NCI-H526 (cell line): ENCODE measurements around the gene SNX21.
"Not testable (repeated sequence)": the region's sequence is repeated elsewhere in the genome, so short reads cannot be mapped to it uniquely, and the experiment has no call there.

ENCODE experiments used
- DNase-seq, 2 experiments: peaks; one replicate each; lab custom pipeline; 2025; lab: John Stamatoyannopoulos, UW

Gene SNX21

DNA sequence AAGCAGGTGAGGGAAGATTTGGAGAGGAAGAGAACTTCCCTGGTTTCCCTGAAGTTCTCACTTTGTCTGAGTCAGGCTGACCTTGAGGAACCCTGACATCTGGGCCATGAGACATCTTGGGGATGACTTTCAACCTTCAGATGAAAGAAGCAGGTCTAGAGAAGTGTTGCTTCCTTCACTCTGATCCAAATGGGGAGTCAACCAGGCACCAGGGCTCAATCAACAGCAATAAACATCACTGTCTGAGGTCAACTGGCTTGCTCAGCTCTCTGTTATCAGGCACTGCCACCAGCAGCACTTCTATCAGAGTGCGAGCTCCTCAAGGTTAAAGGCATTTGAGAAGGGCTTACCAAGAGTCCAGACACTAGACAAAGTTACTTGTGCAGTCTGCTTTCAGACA, 17.3 kb downstream of the SNX21 start:
- DNase-seq = no peak

DNA sequence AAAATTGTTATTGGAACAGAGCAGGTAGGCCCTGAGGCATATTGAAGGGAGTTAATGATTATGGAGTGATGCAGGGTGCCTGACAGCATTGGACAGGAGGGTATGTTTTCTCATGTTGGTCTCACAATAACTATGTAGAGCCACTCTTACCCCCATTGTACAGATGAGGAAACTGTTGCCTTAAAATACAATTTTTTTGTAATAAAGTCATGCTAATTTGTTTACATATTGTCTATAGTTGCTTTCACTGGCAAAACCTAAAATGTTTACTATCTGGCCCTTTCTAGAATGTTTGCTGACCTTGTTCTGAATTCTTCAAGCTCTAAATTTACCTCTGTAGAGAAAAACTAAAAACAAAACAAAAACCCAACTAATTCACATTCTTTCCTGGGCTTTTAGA, 17.9 kb downstream of the SNX21 start:
- no peak for DNase-seq

DNA sequence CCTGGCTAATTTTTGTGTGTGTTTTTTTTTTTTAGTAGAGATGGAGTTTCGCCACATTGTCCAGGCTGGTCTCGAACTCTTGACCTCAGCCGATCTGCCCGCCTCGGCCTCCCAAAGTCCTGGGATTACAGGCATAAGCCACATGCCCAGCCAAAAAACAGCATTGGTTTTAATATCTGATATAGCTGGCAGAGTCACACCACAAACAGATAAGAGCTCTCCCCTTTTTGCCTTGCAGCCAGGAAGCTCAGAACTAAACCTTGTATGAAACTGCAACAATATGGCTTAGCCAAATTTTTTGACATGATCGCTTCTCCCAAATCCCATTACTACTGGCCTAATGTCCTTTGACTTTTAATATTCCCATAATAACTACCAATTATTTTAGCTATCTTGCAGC, 18.7 kb downstream of the SNX21 start:
- DNase-seq = no peak

DNA sequence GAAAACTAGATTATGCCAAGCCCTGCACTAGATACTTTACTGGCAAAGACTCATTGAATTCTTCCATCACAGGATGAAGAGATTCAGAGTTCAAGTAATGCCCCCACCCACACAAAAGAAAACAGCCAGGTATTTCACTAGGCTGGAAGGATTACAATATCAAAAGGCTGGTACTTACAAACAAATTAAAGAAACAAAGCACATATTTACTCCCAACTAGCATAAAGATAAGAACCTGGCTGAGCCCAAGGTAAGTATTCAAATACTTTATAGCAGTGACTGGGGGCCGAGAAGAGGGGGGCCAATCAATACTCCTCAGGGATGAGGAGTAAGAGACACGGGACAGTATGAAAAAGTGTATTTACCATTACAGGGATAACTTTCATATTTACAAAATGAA, 19.9 kb downstream of the SNX21 start:
- DNase-seq = no peak

GRCh38 chr20:45857114-45857881, 23.7 kb downstream of the SNX21 start, which contains the start of the genes ACOT8 and ZSWIM3:
TSS of gene ACOT8 (minus strand) at chr20:45857392. CDS start at chr20:45857315, 77 bp downstream.
TSS of gene ZSWIM3 (plus strand) at chr20:45857614. CDS start at chr20:45857826, 212 bp downstream.
- peak; percentile 100 for DNase-seq

- peak in 1 of 2 experiments; percentile 47 for DNase-seq
These were observed 24.2 kb downstream of the SNX21 start for GRCh38 chr20:45857882-45858216.

GRCh38 chr20:45859916-45860315, 26.3 kb downstream of the SNX21 start:
- no peak for DNase-seq

DNA sequence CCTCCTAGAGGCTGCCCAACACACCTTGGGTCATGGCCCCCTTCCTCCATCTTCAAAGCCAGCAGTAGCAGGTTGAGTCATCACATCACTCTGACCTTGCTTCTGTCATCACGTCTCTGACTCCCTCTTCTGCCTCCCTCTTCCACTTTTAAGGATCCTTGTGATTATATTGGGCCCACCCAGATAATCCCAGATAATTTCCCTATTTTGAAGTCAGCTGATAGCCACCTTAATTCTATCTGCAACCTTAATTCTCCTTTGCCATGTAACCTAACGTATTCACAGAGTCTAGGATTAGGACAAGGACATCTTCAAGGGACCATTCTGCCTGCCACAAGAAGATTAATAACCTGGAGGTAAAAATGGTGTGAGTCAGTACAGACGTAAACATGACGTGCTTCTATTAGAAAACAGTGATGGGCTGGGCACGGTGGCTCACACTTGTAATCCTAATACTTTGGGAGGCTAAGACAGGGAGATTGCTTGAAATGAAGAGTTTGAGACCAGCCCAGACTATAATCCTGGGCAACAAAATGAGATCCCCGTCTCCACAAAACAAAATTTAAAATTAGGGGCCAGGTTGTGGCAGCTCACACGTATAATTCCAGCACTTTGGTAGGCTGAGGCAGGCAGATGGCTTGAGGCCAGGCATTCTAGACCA, 27.1 kb downstream of the SNX21 start:
- DNase-seq = no peak

DNA sequence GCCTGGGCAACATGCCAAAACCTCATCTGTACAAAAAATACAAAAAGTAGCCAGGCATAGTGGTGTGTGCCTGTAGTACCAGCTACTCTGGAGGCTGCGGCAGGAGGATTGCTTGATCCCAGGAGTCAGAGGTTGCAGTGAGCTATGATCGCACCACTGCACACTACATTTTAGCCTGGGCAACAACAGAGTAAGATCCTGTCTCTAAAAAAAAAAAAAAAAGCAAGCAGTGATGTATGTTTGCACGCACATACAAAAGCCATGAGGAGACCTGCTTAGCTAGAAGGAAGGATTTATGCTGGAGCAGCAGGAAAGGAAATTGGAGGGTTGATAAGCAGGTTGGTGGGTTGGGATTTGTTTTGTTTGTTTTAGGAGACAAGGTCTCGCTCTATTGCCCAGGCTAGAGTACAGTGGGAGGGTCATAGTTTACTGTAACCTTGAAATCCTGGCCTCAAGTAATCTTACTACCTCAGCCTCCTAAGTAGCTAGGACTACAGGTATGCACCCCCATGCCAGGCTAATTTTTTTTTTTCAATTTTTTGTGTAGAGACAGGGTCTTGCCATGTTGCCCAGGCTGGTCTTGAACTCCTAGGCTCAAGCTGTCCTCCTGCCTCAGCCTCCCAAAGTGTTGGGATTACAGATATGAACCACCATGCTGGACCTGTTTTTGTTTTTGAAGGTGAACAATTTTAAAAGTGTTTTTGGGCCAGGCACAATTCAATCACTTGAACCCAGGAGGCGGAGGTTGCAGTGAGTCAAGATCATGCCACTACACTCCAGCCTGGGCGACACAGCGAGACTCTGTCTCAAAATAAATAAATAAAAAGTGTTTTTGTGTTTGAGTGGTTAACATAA, 27.8 kb downstream of the SNX21 start:
- DNase-seq = peak in 1 of 2 experiments; percentile 19

GRCh38 chr20:45863543-45864470, 30.2 kb downstream of the SNX21 start:
- no peak for DNase-seq

- no peak for DNase-seq
These were observed 32.9 kb downstream of the SNX21 start for GRCh38 chr20:45866454-45866853.

GRCh38 chr20:45867136-45867818, 33.7 kb downstream of the SNX21 start:
- DNase-seq = no peak

DNA sequence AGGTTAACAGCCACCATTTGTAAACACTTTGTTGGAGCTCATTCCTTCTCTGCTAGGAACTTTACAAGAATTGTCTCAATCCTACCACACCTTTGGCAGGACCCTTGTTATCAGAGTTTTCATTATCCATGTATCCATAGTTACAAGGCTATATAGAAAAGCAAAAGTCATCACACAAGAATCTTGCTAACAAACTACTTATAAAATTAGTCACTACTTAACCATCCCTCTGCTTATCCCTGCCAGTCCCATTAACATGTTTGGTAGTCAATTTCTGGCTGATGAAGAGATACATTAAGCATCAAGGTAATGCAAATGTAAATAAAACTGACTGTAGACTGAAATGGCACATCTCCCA, 34.2 kb downstream of the SNX21 start:
- no peak for DNase-seq

GRCh38 chr20:45872626-45873025, 39.0 kb downstream of the SNX21 start:
- DNase-seq = no peak

GRCh38 chr20:45873409-45874103, 40.0 kb downstream of the SNX21 start:
- no peak for DNase-seq

DNA sequence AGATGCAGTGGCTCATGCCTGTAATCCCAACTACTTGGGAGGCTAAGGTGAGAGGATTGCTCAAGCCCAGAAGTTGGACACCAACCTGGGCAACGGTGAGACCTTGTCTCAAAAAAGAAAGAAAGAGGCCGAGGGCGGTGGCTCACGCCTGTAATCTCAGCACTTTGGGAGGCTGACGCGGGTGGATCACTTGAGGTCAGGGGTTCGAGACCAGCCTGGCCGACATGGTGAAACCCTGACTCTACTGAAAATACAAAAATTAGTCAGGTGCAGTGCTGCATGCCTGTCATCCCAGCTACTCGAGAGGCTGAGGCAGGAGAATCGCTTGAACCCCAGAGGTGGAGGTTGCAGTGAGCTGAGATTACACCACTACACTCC, 40.5 kb downstream of the SNX21 start:
- DNase-seq = not testable (repeated sequence)

GRCh38 chr20:45874576-45874975, 41.0 kb downstream of the SNX21 start:
- no peak for DNase-seq

DNA sequence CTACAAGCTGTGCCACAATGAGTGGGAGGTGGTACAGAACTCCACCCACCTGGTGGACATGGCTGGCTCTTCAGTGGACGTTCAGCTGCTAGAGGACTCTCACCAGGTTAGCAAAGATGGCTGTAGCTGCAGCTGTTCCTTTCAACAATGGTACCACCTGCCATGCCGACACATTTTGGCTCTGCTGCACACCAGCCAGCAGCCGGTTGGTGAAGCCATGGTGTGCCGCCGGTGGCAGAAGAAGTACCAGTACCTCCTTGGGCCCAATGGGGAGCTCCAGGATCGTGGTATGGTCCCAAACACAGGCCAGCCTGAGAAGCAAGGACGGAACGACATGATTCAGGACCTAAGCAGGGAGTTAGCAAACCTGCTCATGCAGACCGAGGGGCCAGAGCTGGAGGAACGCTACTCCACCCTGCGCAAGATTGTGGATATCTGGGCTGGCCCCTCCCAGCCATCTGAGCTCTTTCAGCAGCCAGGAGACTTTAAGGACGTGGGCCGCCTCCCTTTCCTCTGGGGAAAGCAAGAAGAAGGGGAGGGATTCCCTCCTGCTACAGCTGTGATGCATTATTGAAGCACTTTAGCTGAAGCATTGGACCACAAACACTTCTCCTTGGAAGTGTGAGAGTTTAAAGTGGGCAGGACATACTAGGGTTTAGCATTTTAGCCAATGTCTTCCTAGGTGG, 44.6 kb downstream of the SNX21 start:
- DNase-seq = no peak

DNA sequence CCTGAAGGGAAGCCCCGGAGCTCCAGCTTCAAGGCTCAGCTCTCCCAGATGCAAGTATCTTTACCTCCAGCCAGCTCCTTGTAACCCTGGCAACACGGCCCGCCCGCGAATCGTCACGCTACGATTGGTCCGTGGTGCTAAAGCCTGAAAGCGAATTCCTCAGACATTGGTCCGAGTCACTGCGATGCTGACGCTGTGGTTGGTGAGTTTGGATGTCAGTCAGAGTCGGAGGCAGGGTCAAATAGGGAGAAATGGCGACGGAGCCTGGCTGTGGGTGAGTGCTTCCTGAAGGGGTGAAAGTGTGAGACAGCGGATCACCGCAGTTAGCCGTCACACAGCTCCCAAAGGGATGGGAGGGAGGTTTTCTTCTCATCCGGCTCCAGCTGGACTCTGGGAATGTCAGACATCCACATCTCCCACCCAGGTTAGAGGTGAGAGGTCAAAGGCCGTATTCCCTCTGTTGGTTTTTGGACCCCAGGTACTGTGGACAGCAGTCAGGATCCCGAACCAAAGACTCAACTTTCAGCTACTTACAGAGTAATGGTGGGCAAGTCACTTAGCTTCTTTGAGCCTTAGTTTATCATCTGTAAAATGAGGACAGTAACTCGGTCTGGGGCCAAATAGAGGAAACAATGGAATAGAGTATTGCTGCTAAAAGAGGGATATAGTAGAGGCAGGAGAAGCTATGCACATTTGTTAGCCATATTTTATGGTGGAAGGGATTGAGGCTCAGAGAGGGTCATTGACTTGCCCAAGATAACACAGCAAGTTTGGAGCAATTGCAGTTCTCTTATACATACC, 47.6 kb downstream of the SNX21 start, which contains the start of gene ZSWIM1:
Gene ZSWIM1, plus strand, starts transcription at position 240 of the 801 bp plus-strand sequence. CDS start 1,366 bp downstream, outside the sequence.
- peak; percentile 99 for DNase-seq
